PC-3 (cell line): ENCODE measurements around the gene ADRA2A. TPM values are rescaled to one million over a fixed set of nuclear protein-coding genes. Genes with fewer than 3 reads are reported as not detected.

Experiments used
- ATAC-seq: fragments of 200-7000 bp; cut with Tn5 transposase; 2 replicates; pipeline ENCODE4 v1.9.1; 2020; ENCODE audit warnings: mild to moderate bottlenecking, moderate library complexity
- BruUV-seq: library from RNA; stranded (reverse); fragments of 400-500 nt; replicated peaks from 2 replicates; lab custom pipeline; 2021; lab: Mats Ljungman, UMichigan
- CTCF ChIA-PET: fragments of 300-600 bp; sonication (Branson Sonifier 250); formaldehyde crosslinking; loops from one replicate; lab custom pipeline; 2022; ENCODE audit warnings: antibody characterized with exemption; lab: Charles Lee
- POLR2A ChIA-PET: fragments of 300-600 bp; sonication (Branson Sonifier 250); formaldehyde crosslinking; loops from one replicate; lab custom pipeline; 2022; ENCODE audit warnings: antibody characterized with exemption; ENCODE audit not compliant: unreplicated experiment; lab: Charles Lee
- DNase-seq: peaks from one replicate; pipeline ENCODE4 v3.0.0-alpha.2; 2015
- H2AFZ ChIP-seq: fragments of 300-600 bp; sonication (generic); 2 replicates; pipeline ENCODE4 v1.6.0; 2016; ENCODE audit warnings: antibody characterized with exemption, low read length
- H3F3A ChIP-seq: fragments of 300-600 bp; sonication (generic); one replicate; pipeline ENCODE4 v1.6.0; 2017; ENCODE audit warnings: antibody characterized with exemption, low read length, control low read depth, mild to moderate bottlenecking; ENCODE audit not compliant: unreplicated experiment
- H3K27ac ChIP-seq: fragments of 300-600 bp; sonication (generic); 2 replicates; pipeline ENCODE4 v1.5.1; 2016; ENCODE audit warnings: mild to moderate bottlenecking, low read length
- H3K27me3 ChIP-seq: fragments of 300-600 bp; sonication (generic); 2 replicates; pipeline ENCODE4 v1.6.1; 2016; ENCODE audit warnings: low read length, mixed read lengths
- H3K36me3 ChIP-seq: fragments of 300-600 bp; sonication (generic); 2 replicates; pipeline ENCODE4 v1.6.1; 2016; ENCODE audit warnings: low read depth, mixed run types, low read length, mixed read lengths
- H3K4me1 ChIP-seq: fragments of 300-600 bp; sonication (generic); 2 replicates; pipeline ENCODE4 v1.5.1; 2016; ENCODE audit warnings: low read length; ENCODE audit not compliant: insufficient read depth
- H3K4me2 ChIP-seq: fragments of 300-600 bp; sonication (generic); 2 replicates; pipeline ENCODE4 v1.6.0; 2016; ENCODE audit warnings: low read length
- H3K4me3 ChIP-seq: fragments of 300-600 bp; sonication (generic); 2 replicates; pipeline ENCODE4 v1.5.1; 2016; ENCODE audit warnings: mild to moderate bottlenecking, low read length, mixed read lengths
- H3K79me2 ChIP-seq: fragments of 300-600 bp; sonication (generic); 2 replicates; pipeline ENCODE4 v1.6.1; 2017; ENCODE audit warnings: low read length, mixed read lengths
- H3K9ac ChIP-seq: fragments of 300-600 bp; sonication (generic); 2 replicates; pipeline ENCODE4 v1.6.0; 2016; ENCODE audit warnings: mild to moderate bottlenecking, low read length
- H3K9me2 ChIP-seq: fragments of 300-600 bp; sonication (generic); replicated peaks from 2 replicates; pipeline ENCODE4 v1.6.1; 2016; ENCODE audit warnings: mixed run types, low read length, mixed read lengths
- H3K9me3 ChIP-seq: fragments of 300-600 bp; sonication (generic); 2 replicates; pipeline ENCODE4 v1.6.1; 2016; ENCODE audit warnings: low read length, mixed read lengths
- H4K20me1 ChIP-seq: fragments of 300-600 bp; sonication (generic); 2 replicates; pipeline ENCODE4 v1.6.1; 2016; ENCODE audit warnings: low read length, mixed read lengths
- EZH2 ChIP-seq: fragments of 300-600 bp; sonication (generic); IDR thresholded peaks from one replicate; pipeline ENCODE4 v1.6.1; 2017; ENCODE audit warnings: antibody characterized with exemption, mild to moderate bottlenecking, low read length; ENCODE audit not compliant: unreplicated experiment
- EZH2phosphoT487 ChIP-seq: fragments of 300-600 bp; sonication (generic); IDR thresholded peaks from 2 replicates; pipeline ENCODE4 v1.6.1; 2018; ENCODE audit warnings: mild to moderate bottlenecking, antibody characterized with exemption, low read length, borderline replicate concordance
- intact Hi-C: fragments of 100-400 bp; cut with micrococcal nuclease; formaldehyde crosslinking; loops from 2 replicates; pipeline ENCODE4 v1.9.0; 2023
- total RNA-seq: library from RNA; depleted of rRNA; stranded (reverse); fragments of >200 nt; gene quantifications from 2 replicates; pipeline ENCODE4 v1.2.3, GENCODE V29; 2014; rRNA removed
- TF ChIP-seq, protein P1 (sequence below): fragments of 300-600 bp; sonication (generic); conservative IDR thresholded peaks from 2 replicates; pipeline ENCODE4 v1.5.1; 2017; ENCODE audit warnings: antibody characterized with exemption, low read depth, mild to moderate bottlenecking, low read length

Gene ADRA2A
- total RNA-seq, 1 experiment from 2014 or later: not detected

GRCh38 chr10:111130471-111130870 is 53.6 kb downstream of the ADRA2A start:
- CTCF ChIA-PET: no interaction called here

More at GRCh38 chr10:111130471-111130870, 53.6 kb downstream of the ADRA2A start:
- TF ChIP-seq, protein P1, sequence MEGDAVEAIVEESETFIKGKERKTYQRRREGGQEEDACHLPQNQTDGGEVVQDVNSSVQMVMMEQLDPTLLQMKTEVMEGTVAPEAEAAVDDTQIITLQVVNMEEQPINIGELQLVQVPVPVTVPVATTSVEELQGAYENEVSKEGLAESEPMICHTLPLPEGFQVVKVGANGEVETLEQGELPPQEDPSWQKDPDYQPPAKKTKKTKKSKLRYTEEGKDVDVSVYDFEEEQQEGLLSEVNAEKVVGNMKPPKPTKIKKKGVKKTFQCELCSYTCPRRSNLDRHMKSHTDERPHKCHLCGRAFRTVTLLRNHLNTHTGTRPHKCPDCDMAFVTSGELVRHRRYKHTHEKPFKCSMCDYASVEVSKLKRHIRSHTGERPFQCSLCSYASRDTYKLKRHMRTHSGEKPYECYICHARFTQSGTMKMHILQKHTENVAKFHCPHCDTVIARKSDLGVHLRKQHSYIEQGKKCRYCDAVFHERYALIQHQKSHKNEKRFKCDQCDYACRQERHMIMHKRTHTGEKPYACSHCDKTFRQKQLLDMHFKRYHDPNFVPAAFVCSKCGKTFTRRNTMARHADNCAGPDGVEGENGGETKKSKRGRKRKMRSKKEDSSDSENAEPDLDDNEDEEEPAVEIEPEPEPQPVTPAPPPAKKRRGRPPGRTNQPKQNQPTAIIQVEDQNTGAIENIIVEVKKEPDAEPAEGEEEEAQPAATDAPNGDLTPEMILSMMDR: no peak
- no peak for TF ChIP-seq EZH2
- TF ChIP-seq EZH2phosphoT487: no peak
- Histone ChIP-seq H3K9me3 (no peaks in the 10 kb centered on the region), H3K4me2 (no peak overlapping the region), H3K4me1 (no peaks in the 10 kb centered on the region), H3K36me3 (no peaks in the 10 kb centered on the region), H3F3A (no peaks in the 10 kb centered on the region), H2AFZ (no peak overlapping the region), H3K79me2 (no peaks in the 10 kb centered on the region), H3K4me3 (no peak overlapping the region), H4K20me1 (no peaks in the 10 kb centered on the region), H3K9me2 (no peaks in the 10 kb centered on the region), H3K27ac (no peak overlapping the region), H3K27me3 (no peaks in the 10 kb centered on the region), H3K9ac (no peak overlapping the region)
- DNase-seq (no peak), ATAC-seq (no peak)
- POLR2A ChIA-PET: no interaction called here
- BruUV-seq: no TSS peak
- intact Hi-C loops: no loop called here

Other genes starting within 250 kb of the ADRA2A start
- 19.4 and 24.4 TPM in 2 replicates for gene PDCD4, start 205.1 kb upstream of the ADRA2A start, total RNA-seq
- 12.0 and 19.6 TPM in 2 replicates for gene BBIP1, start 157.8 kb upstream of the ADRA2A start, total RNA-seq
- gene SHOC2, start 157.4 kb upstream of the ADRA2A start, total RNA-seq: 11.4 and 14.3 TPM in 2 replicates